NCI-H2171 treated with DMSO at 0.1 percent for 48 hours (cell line): Measurements from ENCODE around the gene SUMO2.
A peak's percentile ranks its signal among the peaks of the same experiment; 100 is the strongest.
"Not testable (repeated sequence)": the region's sequence is repeated elsewhere in the genome, so short reads cannot be mapped to it uniquely, and the experiment has no call there.

Experiments used
- DNase-seq: peaks from one replicate; lab custom pipeline; 2025; lab: John Stamatoyannopoulos, UW

SUMO2 gene

GRCh38 chr17:75144816-75145512 is 37.8 kb downstream of the SUMO2 start:
- DNase-seq = no peak

- no peak for DNase-seq
These were observed 40.4 kb downstream of the SUMO2 start for GRCh38 chr17:75142236-75142971.

- DNase-seq = no peak
These were observed 44.2 kb downstream of the SUMO2 start for GRCh38 chr17:75138519-75138918.

- DNase-seq = not testable (repeated sequence)
These were observed 45.0 kb downstream of the SUMO2 start for GRCh38 chr17:75137762-75138161.

- DNase-seq = no peak
These were observed 46.8 kb downstream of the SUMO2 start for GRCh38 chr17:75135946-75136345.

GRCh38 chr17:75135452-75135851 is 47.3 kb downstream of the SUMO2 start:
- DNase-seq = no peak

- DNase-seq = not testable (repeated sequence)
These were observed 49.0 kb downstream of the SUMO2 start for GRCh38 chr17:75133607-75134347.

GRCh38 chr17:75133001-75133400 is 49.8 kb downstream of the SUMO2 start:
- DNase-seq = no peak

- DNase-seq = peak; percentile 56
These were observed 50.5 kb downstream of the SUMO2 start for GRCh38 chr17:75132018-75133000.

GRCh38 chr17:75131278-75132017 is 51.3 kb downstream of the SUMO2 start, which contains the start of gene NT5C:
Gene NT5C, minus strand, starts transcription at chr17:75131742. Its CDS starts 35 bp downstream, at chr17:75131707.
- peak; percentile 79 for DNase-seq

GRCh38 chr17:75130632-75131277 is 52.0 kb downstream of the SUMO2 start:
- DNase-seq = peak; percentile 95

GRCh38 chr17:75130059-75130631 is 52.6 kb downstream of the SUMO2 start:
- DNase-seq = peak; percentile 97

GRCh38 chr17:75129576-75129975 is 53.2 kb downstream of the SUMO2 start:
- no peak for DNase-seq

GRCh38 chr17:75128694-75129505 is 53.9 kb downstream of the SUMO2 start:
- no peak for DNase-seq

- DNase-seq = not testable (repeated sequence)
These were observed 54.8 kb downstream of the SUMO2 start for GRCh38 chr17:75127936-75128335.

GRCh38 chr17:75126954-75127353 is 55.8 kb downstream of the SUMO2 start:
- DNase-seq = no peak

GRCh38 chr17:75125984-75126383 is 56.8 kb downstream of the SUMO2 start:
- DNase-seq = no peak

GRCh38 chr17:75124819-75125162 is 58.0 kb downstream of the SUMO2 start:
- DNase-seq = no peak
